SW 1271 (cell line): ENCODE measurements around the gene PARVG.

Experiments
- DNase-seq, 2 experiments: peaks; one replicate each; lab custom pipeline; 2025; lab: John Stamatoyannopoulos, UW

Gene PARVG

GRCh38 chr22:44155115-44155514 lies 25.6 kb upstream of the PARVG start:
- no peak for DNase-seq

- no peak for DNase-seq
Observed at GRCh38 chr22:44157916-44158618, 22.7 kb upstream of the PARVG start.

- no peak for DNase-seq
Observed at GRCh38 chr22:44158816-44159215, 21.9 kb upstream of the PARVG start.

- no peak for DNase-seq
Observed at GRCh38 chr22:44159221-44159620, 21.5 kb upstream of the PARVG start.

- DNase-seq = no peak
Observed at GRCh38 chr22:44159811-44160210, 20.9 kb upstream of the PARVG start.

- DNase-seq = no peak
Observed at GRCh38 chr22:44160421-44160820, 20.3 kb upstream of the PARVG start.

GRCh38 chr22:44161673-44162072 lies 19.1 kb upstream of the PARVG start:
- no peak for DNase-seq

GRCh38 chr22:44162960-44163359 lies 17.8 kb upstream of the PARVG start:
- DNase-seq = no peak

- no peak for DNase-seq
Observed at GRCh38 chr22:44163536-44163935, 17.2 kb upstream of the PARVG start.

GRCh38 chr22:44164031-44164430 lies 16.7 kb upstream of the PARVG start:
- DNase-seq = no peak

- no peak for DNase-seq
Observed at GRCh38 chr22:44165286-44165874, 15.3 kb upstream of the PARVG start.

GRCh38 chr22:44166498-44167276 lies 14.0 kb upstream of the PARVG start:
- DNase-seq = no peak

GRCh38 chr22:44167501-44167900 lies 13.2 kb upstream of the PARVG start:
- DNase-seq = no peak

- no peak for DNase-seq
Observed at GRCh38 chr22:44168206-44168605, 12.5 kb upstream of the PARVG start.

GRCh38 chr22:44170470-44170869 lies 10.3 kb upstream of the PARVG start:
- no peak for DNase-seq

- DNase-seq = no peak
Observed at GRCh38 chr22:44171561-44171960, 9.2 kb upstream of the PARVG start.

- DNase-seq = no peak
Observed at GRCh38 chr22:44172370-44173108, 8.2 kb upstream of the PARVG start.

- no peak for DNase-seq
Observed at GRCh38 chr22:44173154-44173553, 7.6 kb upstream of the PARVG start.

- DNase-seq = no peak
Observed at GRCh38 chr22:44175676-44176075, 5.0 kb upstream of the PARVG start.

GRCh38 chr22:44179196-44179988 lies 1.3 kb upstream of the PARVG start:
- DNase-seq = no peak

GRCh38 chr22:44179989-44180705 lies 578 bp upstream of the PARVG start:
- no peak for DNase-seq
